Thyroid gland (tissue), 4 donors: ENCODE measurements around the gene GALNTL6. TPM values are rescaled to one million over a fixed set of nuclear protein-coding genes. Genes with fewer than 3 reads are reported as not detected.

Source experiments
- DNase-seq, 2 donors: peaks; one replicate each; pipeline ENCODE4 v3.0.0-alpha.2; 2019
- H3K27ac ChIP-seq, 3 donors: fragments of 200-600 bp; sonication (generic); 1 replicate in 2 of 3; 2 replicates in 1 of 3; pipeline ENCODE4 v1.5.1; 2016 to 2019; ENCODE audit warnings: mild to moderate bottlenecking in 1 of 3, moderate library complexity in 1 of 3
- H3K27me3 ChIP-seq: fragments of 200-600 bp; sonication (generic); one replicate; pipeline ENCODE4 v1.5.1; 2019
- H3K36me3 ChIP-seq, 2 donors: fragments of 200-600 bp; sonication (generic); one replicate each; pipeline ENCODE4 v1.5.1; 2016 to 2019
- H3K4me1 ChIP-seq, 2 donors: fragments of 200-600 bp; sonication (generic); one replicate each; pipeline ENCODE4 v1.5.1; 2017 to 2019
- H3K4me3 ChIP-seq, 3 donors: fragments of 200-600 bp; sonication (generic); replicated peaks in 1 of 3; 1 replicate in 2 of 3; 2 replicates in 1 of 3; pipeline ENCODE4 v1.5.1; 2016; ENCODE audit warnings: mild to moderate bottlenecking in 1 of 3
- H3K9me3 ChIP-seq: fragments of 200-600 bp; sonication (generic); one replicate; pipeline ENCODE4 v1.5.1; 2017
- POLR2A ChIP-seq, 2 donors: fragments of 450-650 bp; IDR thresholded peaks; one replicate each; pipeline ENCODE4 v1.6.1; 2017; ENCODE audit warnings: antibody characterized with exemption in 2 of 2, mild to moderate bottlenecking in 2 of 2, moderate library complexity in 1 of 2
- WGBS, 2 donors: methylation state at CpG; one replicate each; pipeline ENCODE4 v1.1.5; 2017; 5-methylcytosine and 5-hydroxymethylcytosine counted together
- intact Hi-C: fragments of 100-400 bp; cut with DNase I; formaldehyde crosslinking; loops from one replicate; pipeline ENCODE4 v1.15.1; 2023
- total RNA-seq, 4 donors: library from RNA; depleted of rRNA; stranded (reverse); fragments of >200 nt; gene quantifications; one replicate each; pipeline ENCODE4 v1.2.3, GENCODE V29; 2016
- TF ChIP-seq, protein P1 (sequence below), 6 experiments: fragments of 200-600 bp in 3 of 6; fragments of 450-650 bp in 3 of 6; sonication (generic) in 3 of 6; IDR thresholded peaks; one replicate each; pipeline ENCODE4 v1.5.1; 2016 to 2019; ENCODE audit warnings: antibody characterized with exemption in 6 of 6, mild to moderate bottlenecking in 2 of 6, inconsistent platforms in 1 of 6, moderate library complexity in 1 of 6

GALNTL6 gene
- total RNA-seq, 4 donors from 2014 or later = not detected

DNA sequence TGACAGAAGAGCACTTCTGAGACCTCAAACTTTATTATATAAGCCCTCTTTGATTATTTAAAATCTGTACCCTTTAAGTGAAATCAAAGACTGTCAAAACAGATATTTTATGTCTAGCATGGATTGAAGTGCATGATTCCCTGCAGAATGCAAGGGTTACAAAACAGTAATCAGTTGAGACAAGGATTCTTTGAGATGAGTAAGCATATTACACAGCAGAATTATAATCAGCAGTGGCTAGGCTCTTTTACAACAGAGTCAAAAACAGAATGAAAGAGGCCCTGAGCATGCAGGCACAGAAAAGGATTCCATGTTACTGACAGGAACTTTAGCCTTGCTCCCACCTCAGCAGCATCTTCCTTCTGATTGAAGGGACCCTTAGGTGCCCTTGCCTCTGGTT, 867.5 kb downstream of the GALNTL6 start:
- no peaks in the 10 kb centered on the region for H3K36me3 ChIP-seq
- no peak overlapping the region for H3K27ac ChIP-seq
- H3K4me1 ChIP-seq = no peaks in the 10 kb centered on the region
- TF ChIP-seq, protein P1, sequence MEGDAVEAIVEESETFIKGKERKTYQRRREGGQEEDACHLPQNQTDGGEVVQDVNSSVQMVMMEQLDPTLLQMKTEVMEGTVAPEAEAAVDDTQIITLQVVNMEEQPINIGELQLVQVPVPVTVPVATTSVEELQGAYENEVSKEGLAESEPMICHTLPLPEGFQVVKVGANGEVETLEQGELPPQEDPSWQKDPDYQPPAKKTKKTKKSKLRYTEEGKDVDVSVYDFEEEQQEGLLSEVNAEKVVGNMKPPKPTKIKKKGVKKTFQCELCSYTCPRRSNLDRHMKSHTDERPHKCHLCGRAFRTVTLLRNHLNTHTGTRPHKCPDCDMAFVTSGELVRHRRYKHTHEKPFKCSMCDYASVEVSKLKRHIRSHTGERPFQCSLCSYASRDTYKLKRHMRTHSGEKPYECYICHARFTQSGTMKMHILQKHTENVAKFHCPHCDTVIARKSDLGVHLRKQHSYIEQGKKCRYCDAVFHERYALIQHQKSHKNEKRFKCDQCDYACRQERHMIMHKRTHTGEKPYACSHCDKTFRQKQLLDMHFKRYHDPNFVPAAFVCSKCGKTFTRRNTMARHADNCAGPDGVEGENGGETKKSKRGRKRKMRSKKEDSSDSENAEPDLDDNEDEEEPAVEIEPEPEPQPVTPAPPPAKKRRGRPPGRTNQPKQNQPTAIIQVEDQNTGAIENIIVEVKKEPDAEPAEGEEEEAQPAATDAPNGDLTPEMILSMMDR (IDR thresholded peaks at IDR 0.05) = no peak
- TF ChIP-seq POLR2A (IDR thresholded peaks at IDR 0.05) = no peak
- H3K4me3 ChIP-seq = no peak overlapping the region
- intact Hi-C loops = no loop called here
- DNase-seq = no peak
- H3K27me3 ChIP-seq = no peaks in the 10 kb centered on the region
- no peaks in the 10 kb centered on the region for H3K9me3 ChIP-seq

DNA sequence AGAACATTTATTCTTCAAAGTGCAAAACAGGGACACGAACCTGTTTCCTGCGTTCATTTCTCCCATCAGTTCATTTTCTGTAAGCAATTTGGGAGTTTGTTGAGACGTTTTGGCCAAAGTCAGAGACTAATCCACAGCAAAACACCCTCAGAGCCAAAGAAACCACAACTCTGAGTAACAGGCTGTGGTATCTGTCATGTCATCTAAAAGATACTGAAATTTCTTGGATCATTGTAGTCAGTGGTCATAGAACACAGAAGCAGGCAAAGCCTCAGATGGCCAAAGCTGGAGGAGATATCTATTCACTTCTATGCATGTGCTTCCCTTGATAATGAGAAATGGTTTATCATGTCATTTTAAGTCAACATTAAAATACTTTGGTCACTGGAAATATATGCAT, 869.8 kb downstream of the GALNTL6 start:
- no peaks in the 10 kb centered on the region for H3K27me3 ChIP-seq
- no peak overlapping the region for H3K27ac ChIP-seq
- H3K9me3 ChIP-seq = no peaks in the 10 kb centered on the region
- intact Hi-C loops = no loop called here
- H3K4me3 ChIP-seq = no peak overlapping the region
- no peaks in the 10 kb centered on the region for H3K36me3 ChIP-seq
- 79 to 81% methylated on average over 3 of the region's 3 CpGs for WGBS, 2 donors
- no peaks in the 10 kb centered on the region for H3K4me1 ChIP-seq
- TF ChIP-seq, protein P1 (IDR thresholded peaks at IDR 0.05) = no peak
- TF ChIP-seq POLR2A (IDR thresholded peaks at IDR 0.05) = no peak
- no peak for DNase-seq

DNA sequence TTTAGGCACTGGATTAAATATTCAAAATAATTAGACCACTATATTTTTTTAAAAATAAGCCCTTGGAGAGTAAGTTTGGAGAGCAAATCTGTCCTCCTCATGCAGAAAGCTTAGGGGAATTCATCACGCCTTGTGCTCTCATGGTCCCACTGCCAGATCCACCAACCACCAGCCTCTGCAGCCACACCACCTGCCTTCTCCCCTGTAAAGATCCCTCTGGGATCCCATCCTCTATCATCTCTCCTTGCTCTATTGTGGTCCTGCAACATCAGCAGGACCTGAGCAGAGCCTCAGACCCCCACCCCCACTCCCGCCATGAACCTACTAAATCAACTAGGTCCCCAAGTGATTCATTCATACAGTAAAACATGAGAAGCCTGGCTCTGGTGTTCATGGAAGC, 872.8 kb downstream of the GALNTL6 start:
- TF ChIP-seq, protein P1 (IDR thresholded peaks at IDR 0.05) = no peak
- no peak for TF ChIP-seq POLR2A (IDR thresholded peaks at IDR 0.05)
- H3K27ac ChIP-seq = no peak overlapping the region
- WGBS, 2 donors = 92 to 100% methylated on average over 2 of the region's 2 CpGs
- H3K4me1 ChIP-seq = no peaks in the 10 kb centered on the region
- H3K27me3 ChIP-seq = no peaks in the 10 kb centered on the region
- intact Hi-C loops = no loop called here
- no peak overlapping the region for H3K4me3 ChIP-seq
- H3K9me3 ChIP-seq = no peaks in the 10 kb centered on the region
- no peak for DNase-seq
- no peaks in the 10 kb centered on the region for H3K36me3 ChIP-seq

DNA sequence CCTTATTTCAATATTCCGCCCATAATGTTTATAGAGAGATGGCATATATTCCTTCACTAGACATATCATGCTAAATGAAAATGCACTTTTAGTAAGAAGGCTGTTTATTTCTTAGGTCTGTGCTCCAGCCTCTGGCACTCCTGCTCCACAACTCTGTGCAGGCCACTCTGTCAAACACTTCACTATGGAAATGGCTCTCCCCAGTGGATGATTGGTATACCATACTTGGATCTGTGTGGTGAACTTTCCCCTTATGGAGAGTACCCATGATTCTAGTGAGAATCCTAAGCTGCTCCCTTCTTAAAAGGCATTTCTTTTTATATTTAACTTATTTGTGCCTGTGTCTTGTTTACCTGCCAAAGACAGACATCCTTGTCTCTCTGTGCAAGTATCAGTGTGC, 875.3 kb downstream of the GALNTL6 start:
- WGBS, 2 donors = 95 to 97% methylated on average over 1 of the region's 1 CpG
- H3K4me3 ChIP-seq = no peak overlapping the region
- intact Hi-C loops = no loop called here
- no peak overlapping the region for H3K27ac ChIP-seq
- no peaks in the 10 kb centered on the region for H3K9me3 ChIP-seq
- no peak for DNase-seq
- TF ChIP-seq POLR2A (IDR thresholded peaks at IDR 0.05) = no peak
- TF ChIP-seq, protein P1 (IDR thresholded peaks at IDR 0.05) = no peak
- H3K36me3 ChIP-seq = no peaks in the 10 kb centered on the region
- H3K27me3 ChIP-seq = no peaks in the 10 kb centered on the region
- H3K4me1 ChIP-seq = no peaks in the 10 kb centered on the region

DNA sequence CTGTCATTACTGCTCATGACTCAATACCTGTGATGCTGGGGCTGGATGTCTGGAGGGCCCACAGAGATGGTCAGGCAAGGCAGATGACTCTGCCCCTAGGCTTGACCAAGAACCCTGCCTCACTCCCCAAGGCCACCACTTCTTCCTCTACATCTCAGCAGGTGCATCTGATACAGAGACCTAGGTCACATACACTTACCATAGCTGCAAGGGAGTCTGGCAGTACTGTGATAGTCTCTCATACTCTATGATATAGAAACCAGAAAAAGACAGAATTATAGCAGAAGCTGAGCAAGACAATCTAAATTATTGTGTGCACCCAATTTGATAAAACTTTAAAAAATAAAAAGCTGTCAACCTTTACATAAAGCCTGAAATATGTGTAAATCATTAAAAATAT, 878.3 kb downstream of the GALNTL6 start:
- no peak for DNase-seq
- intact Hi-C loops = no loop called here
- TF ChIP-seq, protein P1 (IDR thresholded peaks at IDR 0.05) = no peak
- TF ChIP-seq POLR2A (IDR thresholded peaks at IDR 0.05) = no peak
- Histone ChIP-seq H3K27ac (no peak overlapping the region), H3K27me3 (no peaks in the 10 kb centered on the region), H3K4me1 (no peaks in the 10 kb centered on the region), H3K9me3 (no peaks in the 10 kb centered on the region), H3K4me3 (no peak overlapping the region), H3K36me3 (no peaks in the 10 kb centered on the region)
